Endothelial cell of umbilical vein (primary cell): ENCODE data around the gene SMCO3. TPM values are rescaled to one million over a fixed set of nuclear protein-coding genes. Genes with fewer than 3 reads are reported as not detected.

ENCODE experiments used
- BruUV-seq: library from RNA; stranded (reverse); fragments of 400-500 nt; replicated peaks from 2 replicates; lab custom pipeline; 2021; lab: Mats Ljungman, UMichigan
- CTCF ChIA-PET: fragments of 300-600, 350-600 bp; sonication (Branson Sonifier 250); formaldehyde crosslinking; loops from one replicate; lab custom pipeline; 2021; ENCODE audit warnings: antibody characterized with exemption, inconsistent platforms; lab: Charles Lee
- POLR2A ChIA-PET: fragments of 300-600, 350-600 bp; sonication (Branson Sonifier 250); formaldehyde crosslinking; loops from one replicate; lab custom pipeline; 2021; ENCODE audit warnings: antibody characterized with exemption, inconsistent platforms; lab: Charles Lee
- DNase-seq: peaks from one replicate; pipeline ENCODE4 v3.0.0-alpha.2; 2011; ENCODE audit warnings: low read depth, low spot score
- FAIRE-seq: peaks from 2 replicates; lab custom pipeline; 2011; peaks lifted over from hg19 to GRCh38; lab: Jason Lieb, UNC
- H2AFZ ChIP-seq: 2 replicates; pipeline ENCODE4 v1.6.0; 2012; ENCODE audit warnings: low read depth, low read length, control low read depth, inconsistent platforms
- H3K27ac ChIP-seq: 2 replicates; pipeline ENCODE4 v1.5.1; 2011; ENCODE audit warnings: low read depth, mild to moderate bottlenecking, control low read depth, low read length, moderate library complexity; ENCODE audit not compliant: insufficient read depth
- H3K27me3 ChIP-seq, 2 experiments: 2 replicates each; pipeline versions ENCODE4 v1.6.0 to v1.6.1; 2011; ENCODE audit warnings: low read length in 2 of 2, mixed read lengths in 1 of 2; ENCODE audit not compliant: control insufficient read depth in 2 of 2, insufficient read depth in 2 of 2
- H3K36me3 ChIP-seq, 2 experiments: 2 replicates in 1 of 2; 3 replicates in 1 of 2; pipeline ENCODE4 v1.5.1; 2011; ENCODE audit warnings: low read length in 2 of 2, mild to moderate bottlenecking in 1 of 2, moderate library complexity in 1 of 2; ENCODE audit not compliant: control insufficient read depth in 2 of 2, insufficient read depth in 2 of 2; ENCODE audit errors: extremely low read depth in 1 of 2
- H3K4me1 ChIP-seq: 3 replicates; pipeline ENCODE4 v1.5.1; 2011; ENCODE audit warnings: mild to moderate bottlenecking, low read length; ENCODE audit not compliant: control insufficient read depth, insufficient read depth; ENCODE audit errors: extremely low read depth
- H3K4me2 ChIP-seq: 2 replicates; pipeline ENCODE4 v1.6.1; 2011; ENCODE audit warnings: low read length, control low read depth, mixed read lengths; ENCODE audit not compliant: insufficient read depth
- H3K4me3 ChIP-seq, 3 experiments: fragments of 200-600 bp in 1 of 3; sonication (generic), shearing (Covaris generic) in 1 of 3; replicated peaks in 1 of 3; 2 replicates each; pipeline ENCODE4 v1.5.1; 2011 to 2016; ENCODE audit warnings: control low read depth in 3 of 3, low read length in 3 of 3, mild to moderate bottlenecking in 2 of 3, inconsistent platforms in 1 of 3, low read depth in 1 of 3, moderate library complexity in 1 of 3; ENCODE audit not compliant: insufficient read depth in 1 of 3
- H3K79me2 ChIP-seq: 2 replicates; pipeline ENCODE4 v1.6.0; 2012; ENCODE audit warnings: low read length, inconsistent platforms; ENCODE audit not compliant: control insufficient read depth, insufficient read depth
- H3K9ac ChIP-seq: replicated peaks from 2 replicates; pipeline ENCODE3; 2011; ENCODE audit warnings: low read length, control low read depth; ENCODE audit not compliant: insufficient read depth; ENCODE audit errors: extremely low read depth
- H3K9me1 ChIP-seq: replicated peaks from 3 replicates; pipeline ENCODE4 v1.6.0; 2011; ENCODE audit warnings: mild to moderate bottlenecking, low read length; ENCODE audit not compliant: control insufficient read depth, insufficient read depth; ENCODE audit errors: extremely low read depth
- H3K9me3 ChIP-seq: replicated peaks from 2 replicates; pipeline ENCODE4 v1.5.1; 2012; ENCODE audit warnings: low read length, inconsistent platforms; ENCODE audit not compliant: control insufficient read depth, insufficient read depth
- H4K20me1 ChIP-seq: replicated peaks from 2 replicates; pipeline ENCODE3; 2011; ENCODE audit warnings: mild to moderate bottlenecking, low read length; ENCODE audit not compliant: control insufficient read depth, insufficient read depth; ENCODE audit errors: extremely low read depth
- CTCF ChIP-seq, 2 donors: IDR thresholded peaks; 1 replicate in 1 of 2; 2 replicates in 1 of 2; pipeline ENCODE4 v1.5.1; 2011; ENCODE audit warnings: low read length in 2 of 2, mild to moderate bottlenecking in 2 of 2, moderate library complexity in 2 of 2, control low read depth in 1 of 2, inconsistent platforms in 1 of 2, low read depth in 1 of 2; ENCODE audit not compliant: insufficient read depth in 1 of 2; ENCODE audit errors: extremely low read depth in 1 of 2
- EZH2 ChIP-seq: IDR thresholded peaks from 2 replicates; pipeline ENCODE4 v1.6.1; 2012; ENCODE audit warnings: borderline replicate concordance, low read depth, mild to moderate bottlenecking, moderate library complexity, low read length, inconsistent platforms; ENCODE audit not compliant: severe bottlenecking
- GATA2 ChIP-seq: IDR thresholded peaks from 2 replicates; pipeline ENCODE4 v1.7.0; 2011; ENCODE audit warnings: low read depth, mild to moderate bottlenecking, moderate library complexity, mixed read lengths, low read length; ENCODE audit not compliant: insufficient read length, insufficient read depth
- MYC ChIP-seq: IDR thresholded peaks from one replicate; pipeline ENCODE4 v1.6.1; 2011; ENCODE audit warnings: mild to moderate bottlenecking, low read depth, low read length
- dilution Hi-C: fragments of 300-500 bp; cut with MboI; formaldehyde crosslinking; loops from one replicate; pipeline ENCODE4 v1.15.0; 2019; ENCODE audit warnings: low sequenced_read_pairs; ENCODE audit not compliant: extremely low pct_ligation_motif_present
- intact Hi-C: fragments of 100-400 bp; cut with micrococcal nuclease; formaldehyde crosslinking; loops from one replicate; pipeline ENCODE4 v1.10.0; 2022
- polyA plus RNA-seq, 4 experiments: library from polyadenylated mRNA; depleted of rRNA in 3 of 4; stranded (reverse) in 3 of 4; unstranded in 1 of 4; fragments of >200 nt; gene quantifications; 2 replicates each; pipeline versions ENCODE4 v1.2.1 to v1.2.3, GENCODE V29; 2011 to 2012; ENCODE audit warnings: missing spikeins in 1 of 4
- total RNA-seq: library from RNA; stranded (reverse); gene quantifications from 2 replicates; pipeline ENCODE4 v1.2.3, GENCODE V29; 2021

Gene SMCO3
- total and polyA plus RNA-seq, 2 donors (not counting 3 experiments of a cell fraction or from before 2014, with no cell fraction given) = 0.33 to 0.35 TPM

GRCh38 chr12:14846042-14846587 lies 32.1 kb upstream of the SMCO3 start:
- peaks cover 7% of the 10 kb centered on the region for H3K79me2 ChIP-seq

GRCh38 chr12:14845350-14845750 lies 31.4 kb upstream of the SMCO3 start:
- Histone ChIP-seq H3K4me1 (peaks cover 68% of the 10 kb centered on the region), H2AFZ (peak overlapping the region; percentile 72), H3K27ac (no peak overlapping the region), H3K27me3 (no peaks in the 10 kb centered on the region), H3K4me3 (no peak overlapping the region), H3K9ac (no peak overlapping the region), H3K9me1 (no peaks in the 10 kb centered on the region), H3K4me2 (no peak overlapping the region), H4K20me1 (no peaks in the 10 kb centered on the region), H3K9me3 (no peaks in the 10 kb centered on the region), H3K79me2 (peaks cover 15% of the 10 kb centered on the region), H3K36me3 (peaks cover 0 to 5% of the 10 kb centered on the region in 2 experiments)
- dilution Hi-C loops = no loop called here
- POLR2A ChIA-PET = no interaction called here
- TF ChIP-seq CTCF (IDR thresholded peaks at IDR 0.05; ENCODE audit: extremely low read depth in 1 of 2, insufficient read depth in 1 of 2, low read depth in 1 of 2, low read length in 2 of 2) (peak; percentile 55 to 61), MYC (no peak)
- intact Hi-C loops = loop anchor here (1.0 to 2.0 kb wide), 12 partner anchors 34 to 424 kb away; partner anchors contain the start of genes ARHGDIB, C12orf60, RERG and WBP11
- FAIRE-seq = peak; percentile 47
- CTCF ChIA-PET = interaction anchor here (0.7 to 7.4 kb wide), 16 partner anchors 11 to 382 kb away, joined by 3 to 97 read pairs (median 6); partner anchors contain the start of genes ARHGDIB and RERG
- BruUV-seq = no TSS peak
- peak; percentile 81 for DNase-seq

More at GRCh38 chr12:14846042-14846587, 32.1 kb upstream of the SMCO3 start:
- no peak overlapping the region for H3K9ac ChIP-seq
- H3K27ac ChIP-seq = no peak overlapping the region
- no peak overlapping the region for H3K4me3 ChIP-seq
- POLR2A ChIA-PET = no interaction called here
- no peaks in the 10 kb centered on the region for H3K27me3 ChIP-seq
- TF ChIP-seq GATA2 (peak; percentile 47), EZH2 (no peak)
- H4K20me1 ChIP-seq = no peaks in the 10 kb centered on the region
- H3K36me3 ChIP-seq = no peaks in the 10 kb centered on the region
- H3K4me2 ChIP-seq = peak overlapping the region; percentile 19
- CTCF ChIA-PET = interaction anchor here (0.7 to 7.4 kb wide), 20 partner anchors 10 to 381 kb away, joined by 3 to 97 read pairs (median 4); partner anchors contain the start of genes ARHGDIB and RERG
- no TSS peak for BruUV-seq
- dilution Hi-C loops = no loop called here
- H3K9me3 ChIP-seq = no peaks in the 10 kb centered on the region
- H3K4me1 ChIP-seq = peaks cover 65% of the 10 kb centered on the region
- peak; percentile 73 for DNase-seq
- no peaks in the 10 kb centered on the region for H3K9me1 ChIP-seq
- intact Hi-C loops = no loop called here
- FAIRE-seq = no peak
- peak overlapping the region; percentile 7 for H2AFZ ChIP-seq
